ENCODE measurements around the gene EVPL.

DNA sequence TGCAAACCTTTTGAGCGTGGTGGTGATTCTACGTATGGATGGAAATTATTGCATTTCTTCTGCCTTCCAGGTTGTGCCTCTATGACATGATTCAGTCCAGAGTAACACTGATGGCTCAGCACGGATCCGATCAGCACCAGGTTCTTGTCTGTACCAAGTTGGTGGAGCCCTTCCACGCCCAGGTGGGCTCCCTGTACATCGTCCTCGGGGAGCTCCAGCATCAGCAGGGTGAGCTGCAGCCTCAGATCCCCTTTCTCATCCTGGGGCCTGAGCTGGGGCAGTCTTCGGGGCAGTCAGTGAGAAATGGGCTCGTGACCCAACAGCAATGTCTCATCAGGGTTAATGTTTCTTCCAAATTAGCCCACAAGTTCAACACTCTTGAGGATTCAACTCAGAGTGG is 35.7 kb downstream of the EVPL start:
- TF ChIP-seq, protein P1, sequence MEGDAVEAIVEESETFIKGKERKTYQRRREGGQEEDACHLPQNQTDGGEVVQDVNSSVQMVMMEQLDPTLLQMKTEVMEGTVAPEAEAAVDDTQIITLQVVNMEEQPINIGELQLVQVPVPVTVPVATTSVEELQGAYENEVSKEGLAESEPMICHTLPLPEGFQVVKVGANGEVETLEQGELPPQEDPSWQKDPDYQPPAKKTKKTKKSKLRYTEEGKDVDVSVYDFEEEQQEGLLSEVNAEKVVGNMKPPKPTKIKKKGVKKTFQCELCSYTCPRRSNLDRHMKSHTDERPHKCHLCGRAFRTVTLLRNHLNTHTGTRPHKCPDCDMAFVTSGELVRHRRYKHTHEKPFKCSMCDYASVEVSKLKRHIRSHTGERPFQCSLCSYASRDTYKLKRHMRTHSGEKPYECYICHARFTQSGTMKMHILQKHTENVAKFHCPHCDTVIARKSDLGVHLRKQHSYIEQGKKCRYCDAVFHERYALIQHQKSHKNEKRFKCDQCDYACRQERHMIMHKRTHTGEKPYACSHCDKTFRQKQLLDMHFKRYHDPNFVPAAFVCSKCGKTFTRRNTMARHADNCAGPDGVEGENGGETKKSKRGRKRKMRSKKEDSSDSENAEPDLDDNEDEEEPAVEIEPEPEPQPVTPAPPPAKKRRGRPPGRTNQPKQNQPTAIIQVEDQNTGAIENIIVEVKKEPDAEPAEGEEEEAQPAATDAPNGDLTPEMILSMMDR (IDR thresholded peaks at IDR 0.05) = no peak
- TF ChIP-seq POLR2A (IDR thresholded peaks at IDR 0.05) = no peak

Data from right lobe of liver (tissue), 4 donors.